Suppressor macrophage treated with lipopolysaccharide for 1 hour (primary cell): ENCODE results near the gene TBATA.
A peak's percentile ranks its signal among the peaks of the same experiment; 100 is the strongest.

ENCODE experiments used
- DNase-seq, 3 donors: peaks; one replicate each; pipeline ENCODE4 v3.0.0-alpha.2; 2020 to 2022

TBATA gene

GRCh38 chr10:70785190-70785589, at the start of gene TBATA:
TBATA (minus strand) TSS chr10:70785377; CDS start chr10:70783379, 1,998 bp downstream.
- DNase-seq, result no peak

GRCh38 chr10:70834441-70835151, 49.4 kb upstream of the TBATA start:
- peak; percentile 82 to 92 (median 89) for DNase-seq

GRCh38 chr10:70834021-70834420, 48.8 kb upstream of the TBATA start:
- DNase-seq, result peak; percentile 59 to 73 (median 64)

GRCh38 chr10:70833601-70834000, 48.4 kb upstream of the TBATA start:
- no peak for DNase-seq

GRCh38 chr10:70832852-70833528, 47.8 kb upstream of the TBATA start:
- DNase-seq, result peak; percentile 84 to 99 (median 96)

- peak; percentile 32 to 65 (median 63) for DNase-seq
These were observed 47.0 kb upstream of the TBATA start for GRCh38 chr10:70832221-70832620.

GRCh38 chr10:70830164-70830563, 45.0 kb upstream of the TBATA start:
- DNase-seq, result peak; percentile 71 to 91 (median 83)

GRCh38 chr10:70829543-70829942, 44.4 kb upstream of the TBATA start:
- no peak for DNase-seq

GRCh38 chr10:70828923-70829322, 43.7 kb upstream of the TBATA start:
- no peak for DNase-seq

- peak; percentile 32 to 84 (median 80) for DNase-seq
These were observed 42.0 kb upstream of the TBATA start for GRCh38 chr10:70827086-70827757.

- DNase-seq, result no peak
These were observed 37.1 kb upstream of the TBATA start for GRCh38 chr10:70822076-70822820.

GRCh38 chr10:70820976-70821750, 36.0 kb upstream of the TBATA start:
- peak; percentile 43 to 79 (median 71) for DNase-seq

GRCh38 chr10:70816220-70816894, 31.2 kb upstream of the TBATA start:
- peak; percentile 73 to 87 (median 77) for DNase-seq

- peak; percentile 89 to 96 (median 94) for DNase-seq
These were observed 30.5 kb upstream of the TBATA start, which contains the start of gene SGPL1 for GRCh38 chr10:70815504-70816219. SGPL1 (plus strand) TSS chr10:70815948; CDS start chr10:70816854, 906 bp downstream.

GRCh38 chr10:70814126-70814525, 28.9 kb upstream of the TBATA start:
- DNase-seq, result no peak

- no peak for DNase-seq
These were observed 27.6 kb upstream of the TBATA start for GRCh38 chr10:70812814-70813213.

- DNase-seq, result no peak
These were observed 26.7 kb upstream of the TBATA start for GRCh38 chr10:70811881-70812280.

- DNase-seq, result no peak
These were observed 25.8 kb upstream of the TBATA start for GRCh38 chr10:70810967-70811366.

- DNase-seq, result no peak
These were observed 24.5 kb upstream of the TBATA start for GRCh38 chr10:70809726-70810125.

- DNase-seq, result no peak
These were observed 23.9 kb upstream of the TBATA start for GRCh38 chr10:70809011-70809611.
